NCI-H128 (cell line): ENCODE measurements around the gene LETMD1.

Source experiments
- DNase-seq: peaks from one replicate; lab custom pipeline; 2025; ENCODE audit not compliant: unreplicated experiment; lab: John Stamatoyannopoulos, UW

LETMD1 gene

DNA sequence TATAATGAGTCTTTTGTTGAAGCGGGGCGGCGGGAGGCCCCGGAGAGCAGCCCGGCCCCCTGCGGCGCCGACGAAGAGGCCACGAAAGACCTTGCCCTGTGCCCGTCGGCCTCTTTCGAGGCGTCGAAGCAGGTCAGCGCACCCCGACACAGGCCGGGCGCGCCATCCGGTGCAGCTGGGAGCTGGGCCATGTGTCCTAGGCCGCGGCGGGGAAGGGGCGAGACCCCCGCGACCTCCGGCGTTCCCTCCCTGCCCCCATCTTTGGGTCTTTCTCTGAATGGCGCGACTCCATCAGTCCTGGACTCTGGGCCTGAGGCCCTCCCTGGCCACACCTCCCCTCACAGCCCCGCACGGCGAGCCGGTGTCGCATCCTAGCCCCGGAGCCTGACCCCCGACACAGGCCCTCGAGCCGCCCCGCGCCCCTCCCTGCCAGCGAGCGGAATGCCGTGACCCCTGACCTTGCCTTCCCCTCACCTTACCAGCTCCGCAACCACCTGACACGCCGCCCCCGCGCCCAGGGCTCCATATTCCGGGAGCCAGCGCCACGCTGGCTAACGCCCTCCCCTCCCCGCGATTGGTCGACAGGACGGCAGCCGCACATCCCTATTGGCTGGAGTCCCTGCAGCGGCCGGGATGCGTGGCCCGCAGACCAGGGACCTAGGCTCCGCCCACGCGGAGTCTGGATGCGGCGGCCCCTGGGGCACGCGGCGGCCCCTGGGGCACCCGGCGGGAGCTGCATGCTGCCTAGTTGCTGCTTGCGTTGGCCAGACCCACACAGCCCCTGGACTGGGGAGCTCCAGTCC lies 22.1 kb upstream of the LETMD1 start, which contains the start of gene SLC11A2:
Gene SLC11A2 (minus strand): TSS at position 549 of the 803 bp plus-strand sequence. CDS start 15,656 bp downstream, outside the sequence.
- peak; percentile 93 for DNase-seq

DNA sequence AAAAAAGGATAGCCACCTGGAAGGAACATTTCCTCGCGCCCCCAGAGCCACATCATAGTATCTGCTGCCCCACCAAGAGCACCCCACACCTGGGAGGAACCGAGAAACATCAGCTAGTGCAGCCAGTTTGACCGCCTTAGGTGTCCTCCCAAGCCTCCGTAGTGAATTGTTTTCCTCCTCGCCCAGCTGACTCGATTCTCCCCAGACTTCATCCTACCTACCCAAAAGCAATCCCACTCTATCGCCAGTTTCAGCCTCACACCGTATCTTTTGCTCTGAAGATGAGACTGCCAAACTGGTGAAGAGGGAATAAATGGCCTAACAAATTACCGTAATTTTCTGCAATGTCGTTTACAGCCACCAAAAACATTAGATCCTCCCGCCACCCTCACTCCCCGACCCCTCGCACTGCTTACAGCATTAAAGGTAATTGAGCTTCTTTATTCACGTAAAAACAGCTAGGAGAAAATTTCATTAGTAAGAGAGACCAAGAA lies 20.7 kb upstream of the LETMD1 start:
- no peak for DNase-seq

DNA sequence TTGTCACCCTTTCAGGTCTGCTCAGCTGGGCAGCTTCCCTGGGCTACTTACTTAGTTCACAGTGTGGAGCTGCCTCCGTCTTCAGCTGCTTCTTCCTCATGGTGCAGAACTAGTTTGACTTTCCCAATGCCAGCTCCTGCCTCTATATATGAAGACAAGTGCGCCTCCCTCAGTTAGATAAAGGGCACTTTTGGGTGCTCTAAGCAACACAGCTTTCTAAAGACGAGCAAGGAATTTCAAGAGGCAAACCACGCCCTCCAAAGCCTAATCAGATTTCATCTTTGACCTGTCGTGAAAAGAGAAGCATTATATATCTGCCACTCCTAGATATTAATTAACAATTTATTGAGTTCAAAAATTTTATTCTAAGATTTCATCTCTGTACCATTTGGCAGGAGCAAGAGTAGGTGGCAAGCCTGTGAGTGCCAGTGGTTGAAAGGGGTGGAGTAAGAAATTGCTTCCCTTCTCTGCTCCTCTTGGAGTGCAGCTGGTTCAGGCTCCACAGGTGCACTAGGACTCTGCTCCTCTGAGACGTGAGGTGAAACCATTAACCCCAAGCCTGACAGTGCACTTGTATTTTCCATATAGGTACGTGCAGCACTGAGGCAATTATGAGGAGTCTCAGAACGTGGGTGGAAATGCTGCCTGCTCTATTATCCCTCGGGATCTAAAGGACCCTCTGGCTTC lies 19.9 kb upstream of the LETMD1 start:
- no peak for DNase-seq

DNA sequence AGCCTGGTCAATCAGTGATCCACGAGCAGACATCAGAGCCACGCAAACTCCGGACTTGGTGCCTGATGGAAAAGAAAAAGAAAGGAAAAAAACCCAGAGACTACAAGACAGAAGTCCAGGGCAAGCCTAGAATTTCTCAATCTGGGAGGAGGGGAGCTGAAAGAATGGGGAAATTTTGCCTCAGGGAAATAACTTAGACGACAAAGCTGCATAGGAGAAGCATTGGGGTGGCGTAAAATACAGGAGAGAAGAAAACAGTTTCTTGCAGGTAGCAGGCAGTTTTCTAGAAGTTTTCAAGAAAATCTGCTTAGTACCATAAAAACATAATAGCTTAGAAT lies 19.3 kb upstream of the LETMD1 start:
- no peak for DNase-seq

DNA sequence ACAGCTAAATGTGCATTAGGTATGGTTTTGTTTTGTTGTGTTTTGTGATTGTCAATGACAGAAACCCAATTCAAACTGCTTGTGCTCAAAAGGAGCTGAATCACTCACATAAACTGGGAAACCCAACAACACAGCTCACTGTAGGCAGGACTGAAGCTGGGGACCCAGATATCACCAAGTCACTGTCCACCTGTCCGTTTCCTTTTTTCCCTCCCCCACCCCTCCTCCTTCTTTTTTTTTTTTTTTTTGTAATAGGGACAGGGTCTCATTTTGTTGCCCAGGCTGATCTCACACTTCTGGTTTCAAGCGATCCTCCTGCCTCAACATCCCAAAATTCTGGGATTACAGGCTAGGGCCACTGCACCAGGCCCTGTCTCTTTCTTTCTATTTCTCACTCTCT lies 15.1 kb upstream of the LETMD1 start:
- no peak for DNase-seq

DNA sequence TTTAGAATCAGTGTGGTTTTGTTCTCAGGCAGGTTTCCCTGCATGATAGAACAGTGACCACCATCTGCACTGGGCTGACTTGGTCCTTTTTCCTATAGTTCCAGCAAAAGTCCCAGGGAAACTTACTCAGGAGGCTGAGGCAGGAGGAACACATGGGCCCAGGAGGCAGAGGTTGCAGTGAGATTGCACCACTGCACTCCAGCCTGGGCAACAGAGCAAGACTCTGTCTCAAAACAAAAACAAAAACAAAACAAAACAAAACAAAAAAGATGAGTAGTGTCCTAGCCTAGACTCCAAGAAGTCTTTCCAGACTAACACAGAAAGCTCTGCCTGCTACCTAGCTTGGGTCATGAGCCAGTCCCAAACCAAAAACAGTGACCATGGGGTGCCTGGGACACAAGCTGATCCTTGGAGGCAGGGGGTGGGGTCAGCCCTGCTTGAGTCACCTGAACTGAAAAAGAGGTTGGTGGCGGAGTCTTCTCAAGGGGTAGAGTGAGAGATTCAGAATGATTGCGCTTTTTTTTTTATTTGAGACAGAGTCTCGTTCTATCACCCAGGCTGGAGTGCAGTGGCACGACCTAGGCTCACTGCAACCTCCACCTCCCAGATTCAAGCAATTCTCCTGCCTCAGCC lies 14.6 kb upstream of the LETMD1 start:
- DNase-seq: no peak

DNA sequence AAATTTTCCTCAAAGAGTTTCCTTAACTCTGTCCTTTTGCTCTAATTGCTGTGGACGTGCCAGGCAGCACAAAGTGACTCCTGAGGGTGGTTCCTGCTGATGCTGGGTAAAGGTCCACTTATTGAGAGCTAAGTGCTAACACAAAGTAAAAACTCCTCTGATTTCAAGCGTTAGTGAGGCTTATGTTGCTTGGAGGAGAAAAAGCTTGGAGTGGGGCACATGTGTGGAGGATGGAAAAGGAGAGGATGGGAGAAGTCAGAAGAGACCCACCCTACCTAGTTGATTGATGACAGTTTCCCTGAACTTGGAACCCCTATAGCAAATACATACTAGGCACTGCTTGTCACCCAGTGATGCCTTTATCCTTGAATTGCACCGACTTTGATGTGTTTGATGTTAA lies 11.8 kb upstream of the LETMD1 start:
- DNase-seq: no peak

DNA sequence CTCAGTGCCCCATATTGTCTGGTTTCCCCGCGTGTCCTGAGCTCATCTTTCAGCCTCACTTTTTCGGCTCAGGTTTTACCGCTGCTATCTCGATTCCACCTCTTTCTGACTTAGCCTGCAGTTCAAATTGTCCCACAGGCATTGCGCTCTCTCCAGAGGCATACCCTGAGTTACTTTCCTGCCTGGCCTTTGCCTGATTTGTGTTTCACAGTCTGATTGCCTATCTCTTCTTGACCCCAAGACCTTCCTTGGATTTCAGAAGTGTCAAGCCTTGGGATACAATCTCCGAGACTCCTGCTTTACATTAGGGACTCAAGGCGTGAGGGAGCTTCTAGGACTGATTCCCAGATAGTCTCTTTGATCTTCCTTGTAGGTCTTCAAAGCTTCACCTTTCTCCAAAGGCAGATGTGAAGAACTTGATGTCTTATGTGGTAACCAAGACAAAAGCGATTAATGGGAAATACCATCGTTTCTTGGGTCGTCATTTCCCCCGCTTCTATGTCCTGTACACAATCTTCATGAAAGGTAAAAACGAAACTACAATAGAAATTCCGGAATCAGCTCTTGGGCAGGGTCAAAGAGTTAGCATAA lies 629 bp downstream of the LETMD1 start:
- DNase-seq: no peak

DNA sequence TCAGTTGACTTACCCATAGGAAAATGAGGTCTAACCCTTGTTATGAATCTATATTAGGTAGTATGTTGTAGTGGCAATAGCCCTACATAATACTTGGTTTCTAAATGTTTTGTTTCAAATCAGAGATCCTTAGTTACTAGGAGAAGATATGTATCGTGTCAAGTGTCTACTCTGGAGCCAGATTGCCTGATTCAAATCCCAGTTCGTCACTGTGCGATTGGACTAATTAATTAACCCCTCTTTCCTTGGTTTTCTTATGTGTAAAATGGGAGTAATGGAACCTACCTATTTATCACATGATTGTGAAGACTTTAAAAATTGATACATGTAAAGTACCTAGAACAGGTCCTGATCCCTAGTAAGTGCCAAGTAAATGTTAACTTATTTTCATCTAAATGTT lies 1.4 kb downstream of the LETMD1 start:
- no peak for DNase-seq

DNA sequence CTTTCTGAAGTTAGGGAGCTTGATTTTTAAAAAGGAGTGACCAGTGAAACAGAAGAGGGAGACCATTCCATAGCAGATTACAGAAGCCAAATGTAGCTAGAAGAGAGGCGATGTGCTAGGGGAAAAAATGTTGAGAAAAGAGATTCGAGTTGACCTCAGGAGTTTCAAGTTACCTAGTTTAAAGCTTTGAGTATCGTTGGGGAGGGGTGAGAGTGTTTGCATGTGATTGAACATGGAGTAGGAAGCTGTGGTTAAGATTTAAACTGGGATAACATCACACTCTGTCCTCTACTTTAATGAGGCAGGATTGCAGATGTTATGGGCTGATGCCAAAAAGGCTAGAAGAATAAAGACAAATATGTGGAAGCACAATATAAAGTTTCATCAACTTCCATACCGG lies 3.7 kb downstream of the LETMD1 start:
- no peak for DNase-seq

DNA sequence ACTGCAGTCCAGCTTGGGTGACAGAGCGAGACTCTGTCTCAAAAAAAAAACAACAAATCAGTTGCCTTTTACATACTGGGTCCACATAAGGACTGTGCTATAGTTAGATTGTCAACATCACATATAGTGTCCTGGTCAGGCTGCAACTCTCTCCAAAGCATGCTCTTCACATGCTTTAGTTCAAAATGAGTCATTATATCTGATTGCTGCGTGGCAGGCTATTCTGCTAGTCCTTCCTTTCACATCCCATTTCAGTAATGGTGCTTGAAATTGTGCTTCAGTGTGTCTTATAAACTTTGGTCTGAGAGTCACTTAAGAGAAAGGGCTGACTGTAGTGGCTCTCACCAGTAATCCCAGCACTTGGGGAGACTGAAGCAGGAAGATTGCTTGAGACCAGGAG lies 6.9 kb downstream of the LETMD1 start:
- no peak for DNase-seq

DNA sequence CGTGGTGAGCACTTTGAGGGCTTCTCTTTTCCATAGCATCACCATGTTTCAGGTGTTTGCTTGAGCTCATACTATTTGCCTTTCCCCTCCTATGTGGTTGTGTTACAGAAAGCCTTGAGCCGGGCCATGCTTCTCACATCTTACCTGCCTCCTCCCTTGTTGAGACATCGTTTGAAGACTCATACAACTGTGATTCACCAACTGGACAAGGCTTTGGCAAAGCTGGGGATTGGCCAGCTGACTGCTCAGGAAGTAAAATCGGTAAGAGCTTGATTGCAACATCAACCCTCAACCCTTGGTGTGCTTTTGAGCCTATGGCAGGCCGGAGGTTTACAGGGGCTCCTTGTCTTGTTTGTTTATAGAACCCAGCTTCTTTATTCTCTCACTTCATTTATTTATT lies 8.1 kb downstream of the LETMD1 start:
- no peak for DNase-seq

DNA sequence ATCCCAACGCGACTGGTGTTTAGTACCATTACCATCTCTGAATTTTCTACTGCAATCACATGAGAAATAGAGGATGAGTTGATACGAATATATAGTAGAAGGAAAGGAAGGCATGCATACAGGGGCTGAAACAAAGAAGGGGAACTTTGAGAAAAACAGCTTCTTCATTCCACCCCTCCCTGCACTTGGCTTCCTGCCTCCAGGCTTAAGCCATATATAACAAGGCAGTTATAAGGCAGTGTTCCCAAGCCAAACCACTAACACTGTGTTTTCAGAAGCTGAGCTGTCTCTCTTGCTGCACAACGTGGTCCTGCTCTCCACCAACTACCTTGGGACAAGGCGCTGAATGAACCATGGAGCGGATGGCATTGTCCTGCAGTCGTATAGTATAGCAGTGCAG lies 11.0 kb downstream of the LETMD1 start:
- no peak for DNase-seq

DNA sequence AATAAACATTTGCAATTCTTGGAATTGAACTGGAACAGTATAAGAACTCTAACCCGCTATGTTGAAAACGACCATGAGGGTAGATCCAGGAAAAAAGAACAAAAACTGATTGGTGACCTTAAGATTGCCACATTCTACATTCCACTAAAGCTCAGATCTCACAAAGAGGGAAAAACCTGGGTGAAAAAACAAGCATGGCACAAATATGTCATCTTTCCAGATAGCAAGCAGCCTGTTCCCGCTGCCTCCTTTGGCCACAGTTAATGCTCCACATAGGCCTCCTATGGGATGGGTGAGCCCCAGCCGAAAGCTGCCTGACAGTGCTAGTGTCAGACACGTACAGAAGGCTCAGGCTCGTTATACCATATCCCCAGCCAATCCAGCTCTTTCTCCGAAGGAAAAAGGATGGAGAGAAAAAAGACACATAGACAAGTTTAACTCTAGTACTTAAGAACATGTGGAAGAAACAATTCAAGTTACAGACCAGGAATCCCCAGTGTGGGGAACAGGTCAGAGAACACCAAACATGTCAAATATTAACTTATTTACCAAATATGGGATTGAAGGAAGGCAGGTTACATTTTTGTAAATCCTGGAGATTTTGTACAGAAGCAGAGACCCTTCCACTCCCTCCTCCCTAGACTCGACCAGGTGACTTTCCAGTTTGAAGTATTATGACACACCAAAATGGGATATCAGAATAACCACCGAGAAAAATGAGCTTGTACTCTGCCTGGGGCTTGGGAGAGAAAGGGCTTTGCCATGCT lies 14.7 kb downstream of the LETMD1 start:
- no peak for DNase-seq

DNA sequence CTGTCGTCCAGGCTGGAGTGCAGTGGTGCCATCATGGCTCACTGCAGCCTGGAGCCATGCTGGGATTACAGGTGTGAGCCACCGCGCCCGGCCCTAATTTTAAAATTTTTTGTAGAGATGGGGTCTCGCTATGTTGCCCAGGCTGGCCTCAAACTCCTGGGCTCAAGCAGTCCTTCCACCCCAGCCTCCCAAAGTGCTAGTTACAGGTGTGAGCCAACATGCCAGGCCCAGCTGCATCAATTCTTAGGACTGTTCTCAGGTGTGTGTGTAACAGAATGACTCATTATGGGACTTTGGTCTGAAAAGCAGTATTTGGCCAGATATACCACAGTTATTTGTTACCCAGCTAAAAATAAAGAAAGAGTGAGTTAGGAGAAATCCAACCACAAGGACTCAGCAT lies 17.4 kb downstream of the LETMD1 start:
- no peak for DNase-seq

DNA sequence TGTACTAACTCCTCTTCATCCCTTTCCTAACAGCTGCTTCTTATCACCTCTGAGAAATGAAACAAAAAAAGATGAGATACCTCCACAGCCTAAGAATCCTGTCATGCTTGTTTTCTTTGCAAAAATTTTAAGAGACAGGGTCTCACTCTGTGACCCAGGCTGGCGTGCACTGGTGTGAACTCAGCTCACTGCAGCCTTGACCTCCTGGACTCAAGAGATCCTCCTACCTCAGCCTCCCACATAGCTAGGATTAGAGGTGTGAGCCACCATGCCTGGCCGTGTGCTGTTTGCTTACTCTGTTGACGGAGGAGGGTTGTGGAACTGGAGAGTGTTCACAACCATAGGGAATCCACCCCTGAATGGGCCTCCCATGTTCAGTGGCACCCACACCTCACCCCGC lies 19.1 kb downstream of the LETMD1 start:
- no peak for DNase-seq

DNA sequence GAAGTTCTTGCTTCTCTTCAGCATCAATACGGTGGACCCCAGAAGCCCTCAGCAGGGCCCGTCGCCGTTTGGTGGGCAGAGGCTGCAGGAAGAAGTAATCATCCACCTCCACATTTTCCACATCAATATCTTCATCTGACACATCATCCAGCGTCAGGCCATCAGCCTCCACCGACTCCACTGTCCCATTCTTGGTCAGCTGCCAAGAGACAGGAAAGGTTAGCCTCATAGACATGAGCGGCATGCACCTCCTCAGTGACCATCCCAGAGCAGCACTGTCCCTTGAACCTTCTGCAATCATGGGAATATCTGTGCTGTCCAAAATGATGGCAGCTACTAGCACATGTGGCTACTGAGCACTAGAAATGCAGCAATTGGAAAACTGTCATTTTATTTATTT lies 19.6 kb downstream of the LETMD1 start:
- DNase-seq: no peak

DNA sequence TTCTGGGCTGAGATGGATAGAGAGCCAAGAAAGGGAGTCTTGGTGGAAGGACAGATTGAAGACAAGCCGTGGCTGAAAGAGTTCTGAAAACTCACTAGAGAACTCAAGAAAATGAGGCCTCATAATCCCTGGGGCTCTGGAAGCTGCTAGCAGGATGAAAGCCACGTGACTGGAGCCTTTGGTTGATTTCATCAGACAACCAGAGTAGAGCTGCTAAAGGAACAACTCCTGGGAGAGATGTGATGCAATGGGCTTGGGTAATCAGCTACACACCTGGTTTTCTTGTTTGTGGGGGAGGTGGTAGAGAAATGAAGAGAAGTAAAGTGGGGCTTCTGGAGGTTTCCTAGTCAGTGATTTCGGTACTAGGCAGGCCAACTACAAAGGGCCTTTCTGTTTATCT lies 21.9 kb downstream of the LETMD1 start:
- no peak for DNase-seq

DNA sequence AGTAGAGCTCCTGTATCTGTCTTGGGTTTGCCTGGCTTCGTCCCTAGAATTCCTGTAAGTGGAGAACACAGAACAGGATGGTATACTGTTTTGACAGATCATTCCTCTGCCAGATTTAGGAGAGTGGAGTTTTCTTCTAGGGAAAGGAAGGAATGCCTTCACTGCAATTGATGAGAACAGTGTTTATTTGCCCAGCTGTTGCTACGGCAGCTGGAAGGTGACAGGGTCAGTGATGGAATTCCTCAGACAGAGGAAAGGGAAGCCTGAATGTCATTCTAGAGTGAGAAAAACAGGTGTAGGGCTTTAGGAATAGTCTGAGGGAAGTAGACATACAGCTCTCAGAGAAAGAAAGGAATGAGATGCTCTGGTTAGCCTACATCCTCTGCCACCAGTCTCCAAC lies 23.5 kb downstream of the LETMD1 start:
- DNase-seq: no peak

DNA sequence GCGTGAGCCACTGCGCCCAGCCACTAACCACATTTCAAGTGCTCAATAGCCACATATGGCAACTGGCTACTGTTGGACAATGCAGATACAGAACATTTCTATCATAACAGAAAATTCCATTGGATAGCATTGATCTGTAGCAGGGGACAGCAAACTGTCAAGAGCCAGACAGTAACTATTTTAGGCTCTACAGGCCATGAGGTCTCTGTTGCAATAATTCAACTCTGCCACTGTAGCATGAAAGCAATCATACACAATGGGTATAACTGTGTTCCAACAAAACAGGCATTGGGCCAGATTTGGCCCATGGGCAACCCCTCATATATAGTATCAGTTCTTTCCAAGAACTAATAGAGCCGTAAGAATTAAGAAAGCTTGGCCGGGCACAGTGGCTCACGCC lies 27.3 kb downstream of the LETMD1 start:
- DNase-seq: no peak
